Stomach (tissue), 9 donors: Measurements from ENCODE around the gene GLCCI1. TPM values are rescaled to one million over a fixed set of nuclear protein-coding genes. Genes with fewer than 3 reads are reported as not detected.

Source experiments
- DNase-seq, 2 donors: peaks; one replicate each; pipeline versions ENCODE4 v3.0.0 to v3.0.0-alpha.2; 2013 to 2019
- H3K27ac ChIP-seq, 5 donors: fragments of 200-600 bp in 4 of 5; sonication (generic) in 4 of 5; one replicate each; pipeline ENCODE4 v1.5.1; 2013 to 2019; ENCODE audit warnings: mild to moderate bottlenecking in 1 of 5, moderate library complexity in 1 of 5
- H3K27me3 ChIP-seq, 3 donors: fragments of 200-600 bp; sonication (generic); one replicate each; pipeline ENCODE4 v1.5.1; 2017 to 2019; ENCODE audit warnings: mixed run types in 1 of 3
- H3K36me3 ChIP-seq, 4 donors: fragments of 200-600 bp; sonication (generic); 1 replicate in 3 of 4; 2 replicates in 1 of 4; pipeline ENCODE4 v1.5.1; 2016 to 2019
- H3K4me1 ChIP-seq, 4 donors: fragments of 200-600 bp; sonication (generic); one replicate each; pipeline ENCODE4 v1.5.1; 2016 to 2019
- H3K4me3 ChIP-seq, 4 donors: fragments of 200-600 bp; sonication (generic) in 3 of 4; one replicate each; pipeline ENCODE4 v1.5.1; 2016 to 2019; ENCODE audit warnings: mild to moderate bottlenecking in 1 of 4
- H3K9me3 ChIP-seq, 4 donors: fragments of 200-600 bp; sonication (generic); one replicate each; pipeline ENCODE4 v1.5.1; 2016 to 2019
- CTCF ChIP-seq, 7 experiments: fragments of 450-650 bp in 4 of 7; fragments of 200-600 bp in 3 of 7; sonication (generic) in 3 of 7; IDR thresholded peaks; one replicate each; pipeline ENCODE4 v1.5.1; 2016 to 2019; ENCODE audit warnings: antibody characterized with exemption in 7 of 7, control low read depth in 2 of 7, mild to moderate bottlenecking in 1 of 7
- EP300 ChIP-seq: sonication (generic); formaldehyde crosslinking; IDR thresholded peaks from one replicate; pipeline ENCODE4 v1.6.1; 2017; ENCODE audit warnings: antibody characterized with exemption
- POLR2A ChIP-seq, 4 donors: fragments of 450-650 bp; IDR thresholded peaks; one replicate each; pipeline ENCODE4 v1.6.1; 2016; ENCODE audit warnings: antibody characterized with exemption in 4 of 4, control low read depth in 2 of 4, mild to moderate bottlenecking in 1 of 4, moderate library complexity in 1 of 4
- POLR2AphosphoS5 ChIP-seq, 3 donors: sonication (generic); formaldehyde crosslinking; IDR thresholded peaks; one replicate each; pipeline ENCODE4 v1.6.1; 2016; ENCODE audit warnings: antibody characterized with exemption in 3 of 3
- WGBS, 5 donors: extraction: QIAGEN DNeasy Blood & Tissue Kit in 3 of 5; methylation state at CpG; one replicate each; pipeline versions ENCODE4 v1.1.5 to v1.1.7; 2013 to 2018; 5-methylcytosine and 5-hydroxymethylcytosine counted together
- intact Hi-C: fragments of 100-400 bp; cut with DNase I; formaldehyde crosslinking; loops from one replicate; pipeline ENCODE4 v1.15.1; 2023; ENCODE audit warnings: low total_unique reads
- polyA plus RNA-seq, 3 donors: library from polyadenylated mRNA; stranded (reverse); fragments of 200-250 nt; gene quantifications; one replicate each; pipeline ENCODE4 v1.2.3, GENCODE V29; 2013
- total RNA-seq, 5 donors: library from RNA; depleted of rRNA; stranded (reverse); fragments of >200 nt; gene quantifications; one replicate each; pipeline versions ENCODE4 v1.1.0 to v1.2.3, GENCODE V29; 2014 to 2016
- donor health status: healthy with polysubstance abuse.
- donor health status: Bipolar disorder and iron deficiency.
- donor health status: healthy.

Gene GLCCI1
- total and polyA plus RNA-seq, 8 donors: 2.6 to 60.9 (median 14.9) TPM

DNA sequence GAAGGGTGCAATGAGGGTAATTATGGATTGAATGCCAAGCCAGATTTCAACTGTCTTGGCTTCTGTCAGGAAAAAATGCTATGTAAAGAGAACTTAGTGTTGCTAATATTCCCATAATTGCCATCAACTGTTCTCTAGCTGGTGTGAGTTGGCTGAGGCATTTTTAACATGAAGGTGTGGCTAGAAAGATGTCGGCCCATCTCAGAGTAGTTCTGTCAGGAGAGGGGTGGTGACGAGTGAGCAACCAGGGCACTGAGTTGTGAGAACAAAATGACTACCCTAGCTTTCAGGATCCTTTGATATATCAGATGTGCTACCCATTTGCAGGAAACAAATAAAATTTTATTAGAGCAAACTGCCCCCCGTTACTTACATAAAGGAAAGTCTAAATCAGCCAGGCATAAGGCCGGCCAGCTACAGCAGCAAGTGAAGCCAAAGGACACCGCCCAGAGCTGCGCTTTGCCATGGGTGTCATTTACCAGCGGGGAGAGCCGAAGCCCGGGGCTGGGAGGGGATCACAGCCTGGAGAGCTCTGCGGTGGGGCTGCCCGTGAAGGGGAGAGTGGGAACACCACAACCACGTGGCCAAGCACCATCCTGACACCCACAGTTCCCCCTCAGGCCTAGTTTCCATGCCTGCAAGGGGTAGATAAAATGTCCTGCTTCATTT is 151.9 kb downstream of the GLCCI1 start:
- intact Hi-C loops: no loop called here
- TF ChIP-seq CTCF (IDR thresholded peaks at IDR 0.05) (no peak), EP300 (no peak), POLR2AphosphoS5 (IDR thresholded peaks at IDR 0.05) (no peak)
- DNase-seq: no peak
- no peak overlapping the region for H3K4me3 ChIP-seq
- WGBS, 5 donors: 85 to 95% (median 90%) methylated on average over 12 of the region's 12 CpGs
- H3K4me1 ChIP-seq: peaks cover 0 to 5% (median 0%) of the 10 kb centered on the region in 4 donors
- H3K9me3 ChIP-seq: no peaks in the 10 kb centered on the region
- H3K27me3 ChIP-seq: no peaks in the 10 kb centered on the region
- no peak overlapping the region for H3K27ac ChIP-seq
- peaks cover under 1 to 66% (median 35%) of the 10 kb centered on the region in 4 donors for H3K36me3 ChIP-seq

- DNase-seq: peak in 1 of 2 donors; percentile 23
- Histone ChIP-seq H3K27ac (no peak overlapping the region), H3K4me1 (peaks cover 0 to 7% (median 0%) of the 10 kb centered on the region in 4 donors), H3K9me3 (no peaks in the 10 kb centered on the region), H3K27me3 (no peaks in the 10 kb centered on the region), H3K4me3 (no peak overlapping the region), H3K36me3 (peaks cover 4 to 72% (median 42%) of the 10 kb centered on the region in 4 donors)
- intact Hi-C loops: no loop called here
- 80 to 92% (median 87%) methylated on average over 3 of the region's 3 CpGs for WGBS, 5 donors
- TF ChIP-seq CTCF (IDR thresholded peaks at IDR 0.05): no peak
Observed at GRCh38 chr7:8121243-8121642, 152.6 kb downstream of the GLCCI1 start.

DNA sequence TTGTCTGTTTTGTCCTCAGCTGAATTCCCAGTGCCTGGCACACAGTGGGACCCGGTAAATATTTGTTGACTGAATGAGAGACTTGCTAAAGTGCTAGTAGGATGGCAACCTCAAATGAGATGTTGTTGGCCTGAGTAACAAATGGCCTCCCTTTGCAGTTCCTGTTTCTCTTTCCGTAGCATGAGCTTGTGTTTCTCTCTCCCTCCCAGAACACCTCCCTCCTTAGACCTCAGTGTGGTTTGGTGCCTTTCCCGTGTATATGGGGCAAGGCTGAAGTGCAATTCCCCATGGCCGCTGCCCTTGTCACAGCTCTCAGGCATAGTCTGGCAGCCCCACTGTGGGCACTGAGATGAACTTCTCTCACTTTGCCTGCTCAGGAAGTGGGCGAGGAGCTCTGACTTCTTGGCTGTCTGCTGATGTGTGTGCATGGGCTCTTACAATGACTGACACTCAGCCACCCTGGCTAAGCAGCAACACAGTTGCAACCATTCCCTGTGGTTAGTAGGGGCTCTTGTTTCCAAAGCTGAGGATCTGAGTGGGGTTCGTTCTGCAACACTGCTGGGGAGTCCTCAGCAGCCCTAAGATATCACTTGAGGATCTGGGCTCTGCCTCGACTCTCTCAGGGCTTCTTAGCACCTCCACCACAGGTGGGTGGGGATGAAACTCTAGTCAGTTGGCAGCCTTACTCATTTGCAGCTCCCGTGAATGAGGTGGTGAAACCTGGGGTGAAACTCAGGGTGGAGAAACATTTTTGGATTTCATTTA is 157.3 kb downstream of the GLCCI1 start:
- intact Hi-C loops: no loop called here
- no peak for TF ChIP-seq EP300
- no peak for TF ChIP-seq POLR2A (IDR thresholded peaks at IDR 0.05)
- no peak for TF ChIP-seq POLR2AphosphoS5 (IDR thresholded peaks at IDR 0.05)
- no peak for TF ChIP-seq CTCF (IDR thresholded peaks at IDR 0.05)
- Histone ChIP-seq H3K4me1 (peaks cover 0 to 7% (median 0%) of the 10 kb centered on the region in 4 donors), H3K36me3 (peaks cover 4 to 58% (median 35%) of the 10 kb centered on the region in 4 donors), H3K27me3 (no peaks in the 10 kb centered on the region), H3K4me3 (no peak overlapping the region), H3K9me3 (no peaks in the 10 kb centered on the region), H3K27ac (peak overlapping the region in 4 of 5 donors; percentile 10 to 69 (median 45))
- DNase-seq: peak; percentile 38 to 59
- 70 to 77% (median 74%) methylated on average over 7 to 8 of the region's 8 CpGs for WGBS, 5 donors

DNA sequence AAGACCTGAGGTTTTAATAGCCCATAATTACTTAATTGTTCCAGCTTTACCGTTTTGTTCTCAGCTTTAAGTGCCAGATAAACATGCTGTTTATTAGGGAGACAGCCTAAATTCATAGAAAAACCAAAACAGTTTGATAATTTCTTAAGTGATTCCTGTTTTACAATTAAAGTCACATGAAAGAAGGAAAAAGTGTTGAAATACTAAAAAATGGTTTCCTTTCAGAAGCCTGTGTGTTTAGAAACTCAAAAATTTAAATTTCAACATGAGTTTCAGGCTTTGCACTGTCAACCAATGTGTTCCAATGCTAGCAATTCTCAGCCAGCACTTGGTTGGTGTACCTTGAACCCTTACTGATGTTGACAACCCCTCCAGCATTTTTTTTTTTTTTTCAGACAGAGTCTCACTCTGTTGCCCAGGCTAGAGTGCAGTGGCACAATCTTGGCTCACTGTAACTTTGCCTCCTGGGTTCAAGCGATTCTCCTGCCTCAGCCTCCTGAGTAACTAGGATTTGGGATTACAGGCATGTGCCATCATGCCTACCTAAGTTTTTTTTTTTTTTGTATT is 158.1 kb downstream of the GLCCI1 start:
- peaks cover 4 to 54% (median 31%) of the 10 kb centered on the region in 4 donors for H3K36me3 ChIP-seq
- intact Hi-C loops: no loop called here
- peaks cover 0 to 7% (median 0%) of the 10 kb centered on the region in 4 donors for H3K4me1 ChIP-seq
- 78 to 85% (median 80%) methylated on average over 2 of the region's 2 CpGs for WGBS, 5 donors
- H3K27me3 ChIP-seq: no peaks in the 10 kb centered on the region
- DNase-seq: no peak
- TF ChIP-seq CTCF (IDR thresholded peaks at IDR 0.05) (no peak), POLR2AphosphoS5 (IDR thresholded peaks at IDR 0.05) (no peak), EP300 (no peak)
- no peaks in the 10 kb centered on the region for H3K9me3 ChIP-seq
- no peak overlapping the region for H3K4me3 ChIP-seq
- H3K27ac ChIP-seq: peak overlapping the region in 2 of 5 donors; percentile 10 to 69
